ENCODE data around the gene APAF1.

DNA sequence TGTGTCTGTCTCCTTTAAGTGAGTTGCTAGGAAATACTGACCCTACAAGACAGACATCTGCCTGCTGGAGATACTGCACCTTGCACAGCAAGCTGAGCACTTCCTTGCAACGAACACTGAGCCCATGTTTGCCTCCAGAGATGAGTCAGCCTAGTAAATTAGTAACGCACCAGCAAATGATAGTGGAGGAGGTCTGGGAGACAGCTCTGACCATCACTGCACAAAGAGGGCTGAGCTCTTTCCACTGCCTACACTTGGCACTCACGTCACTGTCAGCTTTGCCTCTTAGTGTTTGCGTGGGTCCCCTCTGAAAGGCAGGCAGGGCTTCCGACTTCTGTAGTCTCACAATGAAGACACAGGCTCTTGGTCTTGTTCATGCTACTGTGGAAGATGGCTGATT lies 109.0 kb downstream of the APAF1 start:
- no peak for TF ChIP-seq CTCF (IDR thresholded peaks at IDR 0.05; ENCODE audit: insufficient read depth, low read depth, low read length)
- TF ChIP-seq EZH2 (IDR thresholded peaks at IDR 0.05; ENCODE audit: insufficient read depth, low read length) = no peak

Data from astrocyte (in vitro differentiated cells and primary cell).